Smooth muscle cell (in vitro differentiated cells): ENCODE data around the gene RCOR1. TPM values are rescaled to one million over a fixed set of nuclear protein-coding genes. Genes with fewer than 3 reads are reported as not detected.

Experiments
- DNase-seq: peaks from one replicate; lab custom pipeline; 2025; ENCODE audit not compliant: unreplicated experiment; lab: John Stamatoyannopoulos, UW
- H2AFZ ChIP-seq: fragments of 200-600 bp; sonication (generic); 2 replicates; pipeline ENCODE4 v1.6.0; 2016; ENCODE audit warnings: antibody characterized with exemption, low read depth, mild to moderate bottlenecking
- H3F3A ChIP-seq: fragments of 200-600 bp; sonication (generic); 2 replicates; pipeline ENCODE4 v1.6.0; 2017; ENCODE audit warnings: antibody characterized with exemption, low read depth
- H3K27ac ChIP-seq: fragments of 200-600 bp; sonication (generic); 2 replicates; pipeline ENCODE4 v1.5.1; 2016; ENCODE audit warnings: low read depth, mild to moderate bottlenecking
- H3K27me3 ChIP-seq: fragments of 200-600 bp; sonication (generic); 2 replicates; pipeline ENCODE4 v1.6.1; 2016; ENCODE audit warnings: low read depth, mild to moderate bottlenecking
- H3K36me3 ChIP-seq: fragments of 200-600 bp; sonication (generic); 2 replicates; pipeline ENCODE4 v1.5.1; 2016; ENCODE audit warnings: low read depth
- H3K4me1 ChIP-seq: fragments of 200-600 bp; sonication (generic); 2 replicates; pipeline ENCODE4 v1.5.1; 2016; ENCODE audit warnings: low read depth
- H3K4me2 ChIP-seq: fragments of 200-600 bp; sonication (generic); 2 replicates; pipeline ENCODE4 v1.6.0; 2016; ENCODE audit warnings: mild to moderate bottlenecking
- H3K4me3 ChIP-seq: fragments of 200-600 bp; sonication (generic); 2 replicates; pipeline ENCODE4 v1.5.1; 2016; ENCODE audit warnings: mild to moderate bottlenecking
- H3K79me2 ChIP-seq: fragments of 200-600 bp; sonication (generic); 2 replicates; pipeline ENCODE4 v1.6.0; 2016; ENCODE audit warnings: low read depth, mild to moderate bottlenecking
- H3K9ac ChIP-seq: fragments of 200-600 bp; sonication (generic); 2 replicates; pipeline ENCODE4 v1.6.0; 2016; ENCODE audit warnings: low read depth
- H3K9me3 ChIP-seq: fragments of 200-600 bp; sonication (generic); replicated peaks from 2 replicates; pipeline ENCODE4 v1.5.1; 2016; ENCODE audit warnings: low read depth
- H4K20me1 ChIP-seq: fragments of 200-600 bp; sonication (generic); 2 replicates; pipeline ENCODE4 v1.6.0; 2016; ENCODE audit warnings: low read depth
- CTCF ChIP-seq: fragments of 200-600 bp; sonication (generic); IDR thresholded peaks from 2 replicates; pipeline ENCODE4 v1.5.1; 2017; ENCODE audit warnings: borderline replicate concordance, mild to moderate bottlenecking, antibody characterized with exemption; ENCODE audit not compliant: insufficient read depth, poor library complexity, severe bottlenecking
- WGBS: methylation state at CpG from one replicate; pipeline ENCODE4 v1.1.7; 2016; ENCODE audit warnings: low lambda C conversion rate; 5-methylcytosine and 5-hydroxymethylcytosine counted together
- polyA plus RNA-seq: library from polyadenylated mRNA; unstranded; fragments of >200 nt; fragmentation: Nextera tagmentation; extraction: Ambion mirVana; gene quantifications from 2 replicates; pipeline ENCODE4 v1.2.1, GENCODE V29; 2016
- total RNA-seq: library from RNA; depleted of rRNA; stranded (reverse); fragments of >200 nt; gene quantifications from 2 replicates; pipeline ENCODE4 v1.2.3, GENCODE V29; 2014

RCOR1 gene
- total and polyA plus RNA-seq, 2 experiments from 2014 or later = 4.4 to 29.3 TPM

DNA sequence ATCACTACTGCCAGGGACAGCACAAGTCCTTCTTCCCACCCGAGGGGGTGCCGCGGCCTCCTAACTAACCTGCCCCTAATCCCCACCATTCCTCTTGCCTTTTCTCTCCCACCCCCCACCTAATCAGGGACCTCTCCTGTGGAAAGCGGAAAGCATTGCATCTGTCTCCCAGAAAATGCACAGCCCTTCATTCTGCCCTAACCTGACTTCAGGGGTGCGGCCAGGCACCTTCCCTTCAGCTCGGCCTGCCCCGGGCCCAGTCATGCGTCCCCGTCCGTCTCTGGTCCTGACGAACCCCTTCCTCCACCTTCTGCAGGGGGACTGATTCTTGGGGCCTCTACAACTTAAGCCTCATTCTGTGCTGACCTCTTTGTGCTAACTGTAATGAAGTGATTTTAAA is 140.9 kb downstream of the RCOR1 start:
- 88% methylated on average over 11 of the region's 11 CpGs for WGBS
- Histone ChIP-seq H4K20me1 (peaks cover 10% of the 10 kb centered on the region), H3K4me1 (no peaks in the 10 kb centered on the region), H3K27ac (no peak overlapping the region), H3K4me2 (no peak overlapping the region), H3K9me3 (no peaks in the 10 kb centered on the region), H3F3A (no peaks in the 10 kb centered on the region), H3K27me3 (no peaks in the 10 kb centered on the region), H3K4me3 (no peak overlapping the region), H2AFZ (no peak overlapping the region), H3K9ac (no peak overlapping the region), H3K36me3 (no peaks in the 10 kb centered on the region), H3K79me2 (no peaks in the 10 kb centered on the region)
- no peak for DNase-seq
- no peak for TF ChIP-seq CTCF

- Histone ChIP-seq H3K9me3 (no peaks in the 10 kb centered on the region), H3K4me1 (no peaks in the 10 kb centered on the region), H3K4me2 (no peak overlapping the region), H3K9ac (no peak overlapping the region), H3K4me3 (no peak overlapping the region), H3K27ac (no peak overlapping the region), H3K79me2 (no peaks in the 10 kb centered on the region), H3K36me3 (no peaks in the 10 kb centered on the region), H3K27me3 (no peaks in the 10 kb centered on the region), H3F3A (no peaks in the 10 kb centered on the region), H2AFZ (no peak overlapping the region), H4K20me1 (peaks cover 1% of the 10 kb centered on the region)
- no peak for DNase-seq
- WGBS = 85% methylated on average over 12 of the region's 12 CpGs
- no peak for TF ChIP-seq CTCF
These were observed 142.0 kb downstream of the RCOR1 start for GRCh38 chr14:102734436-102734835.

DNA sequence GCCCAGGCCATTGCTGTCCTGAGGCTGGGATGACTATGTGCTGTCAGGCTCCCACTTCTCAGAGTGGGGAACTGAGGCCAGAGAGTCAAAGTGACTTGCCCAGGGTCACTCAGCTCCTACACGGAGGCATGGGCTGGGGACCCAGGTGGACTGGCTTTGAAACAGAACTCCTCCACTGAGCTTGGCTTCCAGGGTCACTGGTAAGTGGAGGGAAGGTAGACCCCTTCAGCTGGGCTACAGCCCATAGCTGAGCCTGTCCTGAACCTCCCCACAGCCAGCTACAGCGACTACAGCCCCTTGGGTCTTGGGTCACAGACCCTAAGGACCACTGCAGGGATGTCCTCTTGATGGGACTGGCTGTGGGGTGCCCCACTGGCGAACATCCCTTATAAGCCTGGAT is 144.5 kb downstream of the RCOR1 start:
- no peak overlapping the region for H3K27ac ChIP-seq
- TF ChIP-seq CTCF = no peak
- no peak for DNase-seq
- H3K4me1 ChIP-seq = no peaks in the 10 kb centered on the region
- H3K4me2 ChIP-seq = no peak overlapping the region
- no peaks in the 10 kb centered on the region for H4K20me1 ChIP-seq
- H3K79me2 ChIP-seq = no peaks in the 10 kb centered on the region
- no peak overlapping the region for H3K4me3 ChIP-seq
- H3K36me3 ChIP-seq = no peaks in the 10 kb centered on the region
- no peaks in the 10 kb centered on the region for H3F3A ChIP-seq
- no peak overlapping the region for H3K9ac ChIP-seq
- H3K27me3 ChIP-seq = no peaks in the 10 kb centered on the region
- WGBS = 95% methylated on average over 3 of the region's 3 CpGs
- H3K9me3 ChIP-seq = peaks cover 3% of the 10 kb centered on the region
- no peak overlapping the region for H2AFZ ChIP-seq
